Smooth muscle cell (in vitro differentiated cells): ENCODE measurements around the gene TTC36. TPM values are rescaled to one million over a fixed set of nuclear protein-coding genes. Genes with fewer than 3 reads are reported as not detected.

Source experiments
- DNase-seq: peaks from one replicate; lab custom pipeline; 2025; ENCODE audit not compliant: unreplicated experiment; lab: John Stamatoyannopoulos, UW
- H2AFZ ChIP-seq: fragments of 200-600 bp; sonication (generic); 2 replicates; pipeline ENCODE4 v1.6.0; 2016; ENCODE audit warnings: antibody characterized with exemption, low read depth, mild to moderate bottlenecking
- H3F3A ChIP-seq: fragments of 200-600 bp; sonication (generic); 2 replicates; pipeline ENCODE4 v1.6.0; 2017; ENCODE audit warnings: antibody characterized with exemption, low read depth
- H3K27ac ChIP-seq: fragments of 200-600 bp; sonication (generic); 2 replicates; pipeline ENCODE4 v1.5.1; 2016; ENCODE audit warnings: low read depth, mild to moderate bottlenecking
- H3K27me3 ChIP-seq: fragments of 200-600 bp; sonication (generic); 2 replicates; pipeline ENCODE4 v1.6.1; 2016; ENCODE audit warnings: low read depth, mild to moderate bottlenecking
- H3K36me3 ChIP-seq: fragments of 200-600 bp; sonication (generic); 2 replicates; pipeline ENCODE4 v1.5.1; 2016; ENCODE audit warnings: low read depth
- H3K4me1 ChIP-seq: fragments of 200-600 bp; sonication (generic); 2 replicates; pipeline ENCODE4 v1.5.1; 2016; ENCODE audit warnings: low read depth
- H3K4me2 ChIP-seq: fragments of 200-600 bp; sonication (generic); 2 replicates; pipeline ENCODE4 v1.6.0; 2016; ENCODE audit warnings: mild to moderate bottlenecking
- H3K4me3 ChIP-seq: fragments of 200-600 bp; sonication (generic); 2 replicates; pipeline ENCODE4 v1.5.1; 2016; ENCODE audit warnings: mild to moderate bottlenecking
- H3K79me2 ChIP-seq: fragments of 200-600 bp; sonication (generic); 2 replicates; pipeline ENCODE4 v1.6.0; 2016; ENCODE audit warnings: low read depth, mild to moderate bottlenecking
- H3K9ac ChIP-seq: fragments of 200-600 bp; sonication (generic); 2 replicates; pipeline ENCODE4 v1.6.0; 2016; ENCODE audit warnings: low read depth
- H3K9me3 ChIP-seq: fragments of 200-600 bp; sonication (generic); replicated peaks from 2 replicates; pipeline ENCODE4 v1.5.1; 2016; ENCODE audit warnings: low read depth
- H4K20me1 ChIP-seq: fragments of 200-600 bp; sonication (generic); 2 replicates; pipeline ENCODE4 v1.6.0; 2016; ENCODE audit warnings: low read depth
- CTCF ChIP-seq: fragments of 200-600 bp; sonication (generic); IDR thresholded peaks from 2 replicates; pipeline ENCODE4 v1.5.1; 2017; ENCODE audit warnings: borderline replicate concordance, mild to moderate bottlenecking, antibody characterized with exemption; ENCODE audit not compliant: insufficient read depth, poor library complexity, severe bottlenecking
- WGBS: methylation state at CpG from one replicate; pipeline ENCODE4 v1.1.7; 2016; ENCODE audit warnings: low lambda C conversion rate; 5-methylcytosine and 5-hydroxymethylcytosine counted together
- polyA plus RNA-seq: library from polyadenylated mRNA; unstranded; fragments of >200 nt; fragmentation: Nextera tagmentation; extraction: Ambion mirVana; gene quantifications from 2 replicates; pipeline ENCODE4 v1.2.1, GENCODE V29; 2016
- total RNA-seq: library from RNA; depleted of rRNA; stranded (reverse); fragments of >200 nt; gene quantifications from 2 replicates; pipeline ENCODE4 v1.2.3, GENCODE V29; 2014

TTC36 gene
- total and polyA plus RNA-seq, 2 experiments from 2014 or later = 0.31 TPM; not detected in 1

DNA sequence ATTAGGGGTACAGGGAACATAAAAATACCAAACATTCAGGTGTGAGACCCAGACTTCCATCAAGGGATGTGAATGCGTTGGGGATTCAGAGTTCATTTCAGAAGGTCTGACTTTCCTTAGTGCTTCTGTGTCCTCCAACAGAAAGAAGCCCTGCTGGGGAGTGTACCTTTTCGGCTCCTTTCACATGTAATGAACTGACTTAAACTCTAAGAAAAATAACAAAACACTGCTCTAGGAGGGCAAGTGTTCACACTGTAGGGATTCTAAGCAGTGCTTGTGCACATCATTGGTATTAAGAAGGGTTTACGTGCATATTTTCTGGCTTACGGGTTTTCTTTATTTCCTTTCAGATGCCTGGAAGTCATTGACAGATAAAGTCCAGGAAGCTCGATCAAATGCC is 15.7 kb upstream of the TTC36 start:
- Histone ChIP-seq H3K9me3 (no peaks in the 10 kb centered on the region), H3K79me2 (no peaks in the 10 kb centered on the region), H3K36me3 (peaks cover 33% of the 10 kb centered on the region), H3K9ac (no peak overlapping the region), H3K4me2 (no peak overlapping the region), H3K27ac (no peak overlapping the region), H3K4me3 (no peak overlapping the region), H3K27me3 (no peaks in the 10 kb centered on the region), H3F3A (no peaks in the 10 kb centered on the region), H2AFZ (no peak overlapping the region), H4K20me1 (peaks cover 6% of the 10 kb centered on the region), H3K4me1 (no peaks in the 10 kb centered on the region)
- TF ChIP-seq CTCF = no peak
- DNase-seq = no peak
- WGBS = 90% methylated on average over 5 of the region's 5 CpGs

- Histone ChIP-seq H3K9ac (no peak overlapping the region), H3K27ac (no peak overlapping the region), H3K4me3 (no peak overlapping the region), H3K79me2 (no peaks in the 10 kb centered on the region), H2AFZ (no peak overlapping the region), H4K20me1 (no peaks in the 10 kb centered on the region), H3K27me3 (no peaks in the 10 kb centered on the region), H3K36me3 (peaks cover 15% of the 10 kb centered on the region), H3K4me2 (no peak overlapping the region), H3K9me3 (no peaks in the 10 kb centered on the region), H3K4me1 (no peaks in the 10 kb centered on the region), H3F3A (no peaks in the 10 kb centered on the region)
- no peak for DNase-seq
- 99% methylated on average over 7 of the region's 7 CpGs for WGBS
- TF ChIP-seq CTCF = no peak
Observed at GRCh38 chr11:118514103-118514502, 13.2 kb upstream of the TTC36 start.

- no peaks in the 10 kb centered on the region for H3K9me3 ChIP-seq
- H3K27me3 ChIP-seq = no peaks in the 10 kb centered on the region
- no peak for DNase-seq
- H3F3A ChIP-seq = peaks cover 6% of the 10 kb centered on the region
- H4K20me1 ChIP-seq = no peaks in the 10 kb centered on the region
- no peak overlapping the region for H2AFZ ChIP-seq
- 98% methylated on average over 6 of the region's 6 CpGs for WGBS
- H3K4me1 ChIP-seq = no peaks in the 10 kb centered on the region
- H3K79me2 ChIP-seq = no peaks in the 10 kb centered on the region
- peaks cover 23% of the 10 kb centered on the region for H3K36me3 ChIP-seq
- no peak overlapping the region for H3K4me3 ChIP-seq
- no peak overlapping the region for H3K27ac ChIP-seq
- TF ChIP-seq CTCF = no peak
- no peak overlapping the region for H3K9ac ChIP-seq
- no peak overlapping the region for H3K4me2 ChIP-seq
Observed at GRCh38 chr11:118519549-118519948, 7.7 kb upstream of the TTC36 start.

DNA sequence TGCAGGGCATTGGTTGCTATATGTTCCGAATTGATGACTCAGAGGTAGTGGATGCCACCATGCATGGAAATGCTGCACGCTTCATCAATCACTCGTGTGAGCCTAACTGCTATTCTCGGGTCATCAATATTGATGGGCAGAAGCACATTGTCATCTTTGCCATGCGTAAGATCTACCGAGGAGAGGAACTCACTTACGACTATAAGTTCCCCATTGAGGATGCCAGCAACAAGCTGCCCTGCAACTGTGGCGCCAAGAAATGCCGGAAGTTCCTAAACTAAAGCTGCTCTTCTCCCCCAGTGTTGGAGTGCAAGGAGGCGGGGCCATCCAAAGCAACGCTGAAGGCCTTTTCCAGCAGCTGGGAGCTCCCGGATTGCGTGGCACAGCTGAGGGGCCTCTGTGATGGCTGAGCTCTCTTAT is 5.4 kb upstream of the TTC36 start:
- Histone ChIP-seq H3K4me3 (no peak overlapping the region), H3F3A (peaks cover 6% of the 10 kb centered on the region), H3K27ac (no peak overlapping the region), H3K36me3 (peaks cover 23% of the 10 kb centered on the region), H2AFZ (no peak overlapping the region), H3K4me1 (no peaks in the 10 kb centered on the region), H3K79me2 (no peaks in the 10 kb centered on the region), H4K20me1 (no peaks in the 10 kb centered on the region), H3K9ac (no peak overlapping the region), H3K9me3 (no peaks in the 10 kb centered on the region), H3K27me3 (no peaks in the 10 kb centered on the region), H3K4me2 (no peak overlapping the region)
- 98% methylated on average over 13 of the region's 13 CpGs for WGBS
- DNase-seq = no peak
- no peak for TF ChIP-seq CTCF
